Activated T-cell treated with anti-CD3 and anti-CD28 coated beads, Interleukin-2, amount 50 U/mL, for 4 hours (primary cell): ENCODE data around the gene ETV5. TPM values are rescaled to one million over a fixed set of nuclear protein-coding genes. Genes with fewer than 3 reads are reported as not detected.
"Not testable (repeated sequence)": the region's sequence is repeated elsewhere in the genome, so short reads cannot be mapped to it uniquely, and the experiment has no call there.

Experiments
- ATAC-seq, 2 donors: fragments of 200-7000 bp; cut with Tn5 transposase; one replicate each; pipeline ENCODE4 v1.10.0; 2021
- DNase-seq: peaks from one replicate; pipeline ENCODE4 v3.0.0-alpha.2; 2020
- H3K27me3 Mint-ChIP-seq: one replicate; pipeline ENCODE4 v1.8.0; 2021; ENCODE audit warnings: low read depth, mixed read lengths
- H3K36me3 Mint-ChIP-seq: one replicate; pipeline ENCODE4 v1.8.0; 2022; ENCODE audit warnings: mixed read lengths; ENCODE audit not compliant: insufficient read depth
- H3K4me1 Mint-ChIP-seq: one replicate; pipeline ENCODE4 v1.8.0; 2021; ENCODE audit warnings: low read depth, mixed read lengths
- H3K4me3 Mint-ChIP-seq: one replicate; pipeline ENCODE4 v1.8.0; 2021; ENCODE audit warnings: mild to moderate bottlenecking, moderate library complexity, mixed read lengths
- H3K9me3 Mint-ChIP-seq: one replicate; pipeline ENCODE4 v1.8.0; 2021; ENCODE audit warnings: mixed read lengths
- total RNA-seq, 3 donors: library from RNA; stranded (reverse); gene quantifications; one replicate each; pipeline ENCODE4 v1.2.1, GENCODE V29; 2021

Gene ETV5
- total RNA-seq, 3 donors from 2014 or later = 0.66 to 1.2 (median 0.81) TPM

GRCh38 chr3:186053954-186054791, 54.7 kb downstream of the ETV5 start:
- Mint-ChIP-seq H3K27me3 (peaks cover 30% of the 10 kb centered on the region), H3K9me3 (no peaks in the 10 kb centered on the region), H3K4me3 (no peak overlapping the region), H3K36me3 (no peaks in the 10 kb centered on the region), H3K4me1 (no peaks in the 10 kb centered on the region)
- no peak for DNase-seq
- ATAC-seq = no peak

GRCh38 chr3:186052096-186052840, 56.6 kb downstream of the ETV5 start:
- peaks cover 37% of the 10 kb centered on the region for H3K27me3 Mint-ChIP-seq

GRCh38 chr3:186049001-186049400, 59.9 kb downstream of the ETV5 start:
- no peaks in the 10 kb centered on the region for H3K9me3 Mint-ChIP-seq
- no peak overlapping the region for H3K4me3 Mint-ChIP-seq
- peaks cover 27% of the 10 kb centered on the region for H3K27me3 Mint-ChIP-seq
- ATAC-seq (no peak), DNase-seq (no peak)
- no peaks in the 10 kb centered on the region for H3K36me3 Mint-ChIP-seq
- no peaks in the 10 kb centered on the region for H3K4me1 Mint-ChIP-seq

More at GRCh38 chr3:186052096-186052840, 56.6 kb downstream of the ETV5 start:
- Mint-ChIP-seq H3K36me3 (no peaks in the 10 kb centered on the region), H3K4me1 (no peaks in the 10 kb centered on the region), H3K4me3 (no peak overlapping the region), H3K9me3 (no peaks in the 10 kb centered on the region)
- no peak for ATAC-seq
- DNase-seq = no peak

- DNase-seq (no peak), ATAC-seq (no peak)
- H3K36me3 Mint-ChIP-seq = no peaks in the 10 kb centered on the region
- H3K4me3 Mint-ChIP-seq = no peak overlapping the region
- H3K9me3 Mint-ChIP-seq = no peaks in the 10 kb centered on the region
- no peaks in the 10 kb centered on the region for H3K4me1 Mint-ChIP-seq
- peaks cover 30% of the 10 kb centered on the region for H3K27me3 Mint-ChIP-seq
Measured at GRCh38 chr3:186048119-186048518, 60.8 kb downstream of the ETV5 start.

- Mint-ChIP-seq H3K9me3 (no peaks in the 10 kb centered on the region), H3K36me3 (no peaks in the 10 kb centered on the region), H3K4me1 (no peaks in the 10 kb centered on the region), H3K4me3 (no peak overlapping the region), H3K27me3 (peaks cover 31% of the 10 kb centered on the region)
- DNase-seq (no peak), ATAC-seq (no peak)
Measured at GRCh38 chr3:186046838-186047237, 62.1 kb downstream of the ETV5 start.

- ATAC-seq (no peak), DNase-seq (no peak)
- H3K27me3 Mint-ChIP-seq = peaks cover 23% of the 10 kb centered on the region
- no peaks in the 10 kb centered on the region for H3K4me1 Mint-ChIP-seq
- H3K36me3 Mint-ChIP-seq = no peaks in the 10 kb centered on the region
- no peak overlapping the region for H3K4me3 Mint-ChIP-seq
- H3K9me3 Mint-ChIP-seq = no peaks in the 10 kb centered on the region
Measured at GRCh38 chr3:186044968-186045367, 63.9 kb downstream of the ETV5 start.

- no peak for ATAC-seq
- Mint-ChIP-seq H3K4me3 (no peak overlapping the region), H3K36me3 (no peaks in the 10 kb centered on the region), H3K4me1 (no peaks in the 10 kb centered on the region), H3K9me3 (no peaks in the 10 kb centered on the region), H3K27me3 (peaks cover 25% of the 10 kb centered on the region)
- no peak for DNase-seq
Measured at GRCh38 chr3:186044427-186044826, 64.5 kb downstream of the ETV5 start.

- Mint-ChIP-seq H3K36me3 (no peaks in the 10 kb centered on the region), H3K27me3 (peaks cover 19% of the 10 kb centered on the region), H3K4me3 (no peak overlapping the region), H3K4me1 (no peaks in the 10 kb centered on the region), H3K9me3 (peaks cover 9% of the 10 kb centered on the region)
- ATAC-seq (no peak), DNase-seq (no peak)
Measured at GRCh38 chr3:186042521-186043202, 66.2 kb downstream of the ETV5 start.

GRCh38 chr3:186042036-186042435, 66.9 kb downstream of the ETV5 start:
- no peak for ATAC-seq
- Mint-ChIP-seq H3K36me3 (no peaks in the 10 kb centered on the region), H3K9me3 (peaks cover 9% of the 10 kb centered on the region), H3K27me3 (peaks cover 19% of the 10 kb centered on the region), H3K4me3 (no peak overlapping the region), H3K4me1 (no peaks in the 10 kb centered on the region)
- DNase-seq = no peak

- no peaks in the 10 kb centered on the region for H3K4me1 Mint-ChIP-seq
- ATAC-seq (no peak), DNase-seq (no peak)
- peaks cover 27% of the 10 kb centered on the region for H3K27me3 Mint-ChIP-seq
- H3K4me3 Mint-ChIP-seq = no peak overlapping the region
- H3K9me3 Mint-ChIP-seq = peaks cover 9% of the 10 kb centered on the region
- no peaks in the 10 kb centered on the region for H3K36me3 Mint-ChIP-seq
Measured at GRCh38 chr3:186038360-186038759, 70.5 kb downstream of the ETV5 start.

- DNase-seq = no peak
Measured at GRCh38 chr3:186035277-186035676, 73.6 kb downstream of the ETV5 start.

GRCh38 chr3:186032321-186032720, 76.6 kb downstream of the ETV5 start:
- ATAC-seq = no peak
- no peaks in the 10 kb centered on the region for H3K4me1 Mint-ChIP-seq

More at GRCh38 chr3:186035277-186035676, 73.6 kb downstream of the ETV5 start:
- ATAC-seq = no peak
- Mint-ChIP-seq H3K4me3 (no peak overlapping the region), H3K36me3 (no peaks in the 10 kb centered on the region), H3K9me3 (peaks cover 9% of the 10 kb centered on the region), H3K27me3 (peaks cover 34% of the 10 kb centered on the region), H3K4me1 (no peaks in the 10 kb centered on the region)

GRCh38 chr3:186025993-186026392, 82.9 kb downstream of the ETV5 start:
- ATAC-seq, H3K36me3 Mint-ChIP-seq, DNase-seq, H3K4me3 Mint-ChIP-seq, H3K9me3 Mint-ChIP-seq, H3K4me1 Mint-ChIP-seq: not testable (repeated sequence)
- peaks cover 22% of the 10 kb centered on the region for H3K27me3 Mint-ChIP-seq

More at GRCh38 chr3:186032321-186032720, 76.6 kb downstream of the ETV5 start:
- Mint-ChIP-seq H3K36me3 (no peaks in the 10 kb centered on the region), H3K4me3 (no peak overlapping the region), H3K27me3 (peaks cover 36% of the 10 kb centered on the region), H3K9me3 (no peaks in the 10 kb centered on the region)
- no peak for DNase-seq

- Mint-ChIP-seq H3K9me3 (no peaks in the 10 kb centered on the region), H3K4me3 (no peak overlapping the region), H3K27me3 (peaks cover 17% of the 10 kb centered on the region), H3K4me1 (no peaks in the 10 kb centered on the region), H3K36me3 (no peaks in the 10 kb centered on the region)
- peak; percentile 92 to 97 for ATAC-seq
- no peak for DNase-seq
Measured at GRCh38 chr3:186025161-186025560, 83.7 kb downstream of the ETV5 start.
